Hepatocyte (in vitro differentiated cells): ENCODE results near the gene MYO1B. TPM values are rescaled to one million over a fixed set of nuclear protein-coding genes. Genes with fewer than 3 reads are reported as not detected.

Source experiments
- DNase-seq: peaks from one replicate; pipeline ENCODE4 v3.0.0-alpha.2; 2016; ENCODE audit warnings: low spot score
- H2AFZ ChIP-seq: fragments of 200-600 bp; sonication (generic); 2 replicates; pipeline ENCODE4 v1.6.0; 2016; ENCODE audit warnings: antibody characterized with exemption, mild to moderate bottlenecking
- H3K27ac ChIP-seq: fragments of 200-600 bp; sonication (generic); 2 replicates; pipeline ENCODE4 v1.5.1; 2016; ENCODE audit warnings: mild to moderate bottlenecking
- H3K27me3 ChIP-seq: fragments of 200-600 bp; sonication (generic); 2 replicates; pipeline ENCODE4 v1.6.1; 2016
- H3K36me3 ChIP-seq: fragments of 200-600 bp; sonication (generic); replicated peaks from 2 replicates; pipeline ENCODE4 v1.5.1; 2016; ENCODE audit warnings: low read depth; ENCODE audit not compliant: insufficient read depth
- H3K4me1 ChIP-seq: fragments of 200-600 bp; sonication (generic); 2 replicates; pipeline ENCODE4 v1.5.1; 2016; ENCODE audit warnings: mild to moderate bottlenecking, moderate library complexity; ENCODE audit not compliant: insufficient read depth
- H3K4me2 ChIP-seq: fragments of 200-600 bp; sonication (generic); 2 replicates; pipeline ENCODE4 v1.6.0; 2016
- H3K4me3 ChIP-seq: fragments of 200-600 bp; sonication (generic); 2 replicates; pipeline ENCODE4 v1.5.1; 2016; ENCODE audit warnings: mild to moderate bottlenecking
- H3K79me2 ChIP-seq: fragments of 200-600 bp; sonication (generic); 2 replicates; pipeline ENCODE4 v1.6.0; 2017; ENCODE audit warnings: mild to moderate bottlenecking
- H3K9me2 ChIP-seq: fragments of 200-600 bp; sonication (generic); replicated peaks from 2 replicates; pipeline ENCODE4 v1.6.0; 2017; ENCODE audit warnings: mild to moderate bottlenecking; ENCODE audit not compliant: insufficient read depth
- H3K9me3 ChIP-seq: fragments of 200-600 bp; sonication (generic); 2 replicates; pipeline ENCODE4 v1.5.1; 2016; ENCODE audit warnings: low read depth, mild to moderate bottlenecking
- H4K20me1 ChIP-seq: fragments of 200-600 bp; sonication (generic); 2 replicates; pipeline ENCODE4 v1.6.0; 2016; ENCODE audit warnings: mild to moderate bottlenecking; ENCODE audit not compliant: insufficient read depth, poor library complexity, severe bottlenecking
- CTCF ChIP-seq: fragments of 200-600 bp; sonication (generic); IDR thresholded peaks from 2 replicates; pipeline ENCODE4 v1.5.1; 2016; ENCODE audit warnings: antibody characterized with exemption, mild to moderate bottlenecking; ENCODE audit not compliant: poor library complexity
- EZH2 ChIP-seq: fragments of 200-600 bp; sonication (generic); IDR thresholded peaks from 2 replicates; pipeline ENCODE4 v1.6.1; 2016; ENCODE audit warnings: antibody characterized with exemption, mild to moderate bottlenecking, borderline replicate concordance
- EZH2phosphoT487 ChIP-seq: fragments of 200-600 bp; sonication (generic); IDR thresholded peaks from one replicate; pipeline ENCODE4 v1.6.1; 2018; ENCODE audit warnings: antibody characterized with exemption, mild to moderate bottlenecking, low read depth, moderate library complexity; ENCODE audit not compliant: unreplicated experiment, severe bottlenecking
- WGBS: methylation state at CpG from one replicate; pipeline ENCODE4 v1.1.6; 2016; ENCODE audit warnings: low lambda C conversion rate; ENCODE audit errors: missing lambda C conversion rate; 5-methylcytosine and 5-hydroxymethylcytosine counted together
- polyA plus RNA-seq: library from polyadenylated mRNA; unstranded; fragments of >200 nt; fragmentation: Nextera tagmentation; extraction: Ambion mirVana; gene quantifications from 2 replicates; pipeline ENCODE4 v1.2.1, GENCODE V29; 2016
- total RNA-seq: library from RNA; depleted of rRNA; stranded (reverse); fragments of >200 nt; gene quantifications from 2 replicates; pipeline ENCODE4 v1.2.3, GENCODE V29; 2014

Gene MYO1B
- total and polyA plus RNA-seq, 2 experiments from 2014 or later = 43.4 to 91.6 TPM

DNA sequence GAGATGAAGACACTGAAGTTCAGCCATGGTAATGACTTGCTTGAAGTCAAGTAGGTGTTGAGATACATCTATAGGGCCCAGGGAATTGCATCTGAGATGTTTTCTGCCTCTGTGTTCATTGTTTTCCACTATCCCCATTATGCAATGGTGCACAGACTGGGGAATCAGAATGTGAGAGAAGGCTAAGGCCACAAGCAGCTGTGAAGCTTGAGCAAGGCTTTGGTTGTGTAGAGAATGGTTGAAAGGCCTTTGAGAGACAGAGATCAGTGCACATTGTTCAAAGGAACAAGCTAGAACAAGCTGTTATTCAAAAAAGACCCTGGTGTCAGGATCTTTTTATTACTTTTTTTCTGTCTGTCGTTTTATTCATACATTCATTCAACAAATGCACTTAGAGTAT, 82.3 kb downstream of the MYO1B start:
- H3K9me2 ChIP-seq = no peaks in the 10 kb centered on the region
- no peaks in the 10 kb centered on the region for H4K20me1 ChIP-seq
- H3K4me1 ChIP-seq = no peaks in the 10 kb centered on the region
- no peaks in the 10 kb centered on the region for H3K9me3 ChIP-seq
- no peak overlapping the region for H3K4me3 ChIP-seq
- no peak for DNase-seq
- TF ChIP-seq EZH2phosphoT487 (no peak), EZH2 (no peak), CTCF (no peak)
- no peaks in the 10 kb centered on the region for H3K36me3 ChIP-seq
- peaks cover 36% of the 10 kb centered on the region for H3K79me2 ChIP-seq
- no peak overlapping the region for H3K27ac ChIP-seq
- WGBS = 100% methylated on average over 1 of the region's 1 CpG
- H3K4me2 ChIP-seq = no peak overlapping the region
- H3K27me3 ChIP-seq = no peaks in the 10 kb centered on the region
- no peak overlapping the region for H2AFZ ChIP-seq

- Histone ChIP-seq H3K79me2 (peaks cover 36% of the 10 kb centered on the region), H3K4me3 (no peak overlapping the region), H3K4me2 (no peak overlapping the region), H3K9me3 (no peaks in the 10 kb centered on the region), H3K4me1 (no peaks in the 10 kb centered on the region), H3K9me2 (no peaks in the 10 kb centered on the region), H3K36me3 (no peaks in the 10 kb centered on the region), H4K20me1 (no peaks in the 10 kb centered on the region), H2AFZ (no peak overlapping the region), H3K27me3 (no peaks in the 10 kb centered on the region), H3K27ac (no peak overlapping the region)
- 91% methylated on average over 6 of the region's 6 CpGs for WGBS
- TF ChIP-seq CTCF = no peak
- no peak for TF ChIP-seq EZH2
- TF ChIP-seq EZH2phosphoT487 = no peak
- no peak for DNase-seq
Measured at GRCh38 chr2:191328150-191328809, 83.1 kb downstream of the MYO1B start.

GRCh38 chr2:191329841-191330240, 84.6 kb downstream of the MYO1B start:
- no peak for DNase-seq
- Histone ChIP-seq H3K79me2 (peaks cover 24% of the 10 kb centered on the region), H3K9me2 (no peaks in the 10 kb centered on the region), H3K9me3 (no peaks in the 10 kb centered on the region), H3K27ac (no peak overlapping the region), H3K4me3 (no peak overlapping the region), H3K27me3 (no peaks in the 10 kb centered on the region), H2AFZ (no peak overlapping the region), H3K36me3 (no peaks in the 10 kb centered on the region), H3K4me1 (no peaks in the 10 kb centered on the region), H4K20me1 (no peaks in the 10 kb centered on the region), H3K4me2 (no peak overlapping the region)
- TF ChIP-seq EZH2phosphoT487 (no peak), CTCF (no peak), EZH2 (no peak)
- 83% methylated on average over 3 of the region's 3 CpGs for WGBS
